Bronchial epithelial cell (primary cell): ENCODE data around the gene ACTN4. TPM values are rescaled to one million over a fixed set of nuclear protein-coding genes. Genes with fewer than 3 reads are reported as not detected.

Experiments used
- DNase-seq: peaks from one replicate; pipeline ENCODE4 v3.0.0-alpha.2; 2010; ENCODE audit warnings: low read depth
- FAIRE-seq: peaks from 2 replicates; lab custom pipeline; 2011; peaks lifted over from hg19 to GRCh38; lab: Jason Lieb, UNC
- H3K27me3 ChIP-seq: 2 replicates; pipeline ENCODE4 v1.5.1; 2011; ENCODE audit warnings: low read length; ENCODE audit not compliant: control insufficient read depth, insufficient read depth
- H3K36me3 ChIP-seq: 2 replicates; pipeline ENCODE4 v1.5.1; 2011; ENCODE audit warnings: low read length; ENCODE audit not compliant: control insufficient read depth, insufficient read depth
- H3K4me3 ChIP-seq: 2 replicates; pipeline ENCODE4 v1.5.1; 2011; ENCODE audit warnings: mild to moderate bottlenecking, low read depth, low read length, control low read depth
- CTCF ChIP-seq: IDR thresholded peaks from 2 replicates; pipeline ENCODE4 v1.5.1; 2011; ENCODE audit warnings: mild to moderate bottlenecking, moderate library complexity, low read length, control low read depth, inconsistent platforms; ENCODE audit not compliant: insufficient read depth, severe bottlenecking
- total RNA-seq: library from RNA; depleted of rRNA; stranded (reverse); fragments of >200 nt; gene quantifications from 2 replicates; pipeline ENCODE4 v1.2.1, GENCODE V29; 2014

Gene ACTN4
- total RNA-seq, 1 donor from 2014 or later: 130 TPM

- Histone ChIP-seq H3K4me3 (no peak overlapping the region), H3K27me3 (no peaks in the 10 kb centered on the region), H3K36me3 (peaks cover 77% of the 10 kb centered on the region)
- FAIRE-seq (no peak), DNase-seq (no peak)
- no peak for TF ChIP-seq CTCF
Observed at GRCh38 chr19:38717051-38717450, 69.6 kb downstream of the ACTN4 start.

GRCh38 chr19:38717855-38718254, 70.4 kb downstream of the ACTN4 start:
- no peak for TF ChIP-seq CTCF
- H3K36me3 ChIP-seq: peaks cover 77% of the 10 kb centered on the region
- H3K27me3 ChIP-seq: no peaks in the 10 kb centered on the region
- FAIRE-seq: no peak
- no peak for DNase-seq
- H3K4me3 ChIP-seq: no peak overlapping the region

GRCh38 chr19:38718747-38719543, 71.5 kb downstream of the ACTN4 start:
- H3K4me3 ChIP-seq: no peak overlapping the region
- H3K36me3 ChIP-seq: peaks cover 78% of the 10 kb centered on the region
- DNase-seq (no peak), FAIRE-seq (no peak)
- peak; percentile 41 for TF ChIP-seq CTCF
- no peaks in the 10 kb centered on the region for H3K27me3 ChIP-seq

- peaks cover 77% of the 10 kb centered on the region for H3K36me3 ChIP-seq
- no peak for TF ChIP-seq CTCF
Observed at GRCh38 chr19:38719761-38720558, 72.5 kb downstream of the ACTN4 start.

GRCh38 chr19:38720559-38721236, 73.2 kb downstream of the ACTN4 start:
- TF ChIP-seq CTCF: no peak
- no peak overlapping the region for H3K4me3 ChIP-seq
- DNase-seq (no peak), FAIRE-seq (no peak)
- H3K36me3 ChIP-seq: peaks cover 82% of the 10 kb centered on the region
- no peaks in the 10 kb centered on the region for H3K27me3 ChIP-seq

More at GRCh38 chr19:38719761-38720558, 72.5 kb downstream of the ACTN4 start:
- Histone ChIP-seq H3K4me3 (no peak overlapping the region), H3K27me3 (no peaks in the 10 kb centered on the region)
- FAIRE-seq (no peak), DNase-seq (no peak)
